Measurements from ENCODE around the gene KCNN1. TPM values are rescaled to one million over a fixed set of nuclear protein-coding genes. Genes with fewer than 3 reads are reported as not detected.

The KCNN1 gene
- total RNA-seq, 1 donor from 2014 or later: 1.8 TPM

- TF ChIP-seq EZH2 (IDR thresholded peaks at IDR 0.05): no peak
- TF ChIP-seq, protein P1, sequence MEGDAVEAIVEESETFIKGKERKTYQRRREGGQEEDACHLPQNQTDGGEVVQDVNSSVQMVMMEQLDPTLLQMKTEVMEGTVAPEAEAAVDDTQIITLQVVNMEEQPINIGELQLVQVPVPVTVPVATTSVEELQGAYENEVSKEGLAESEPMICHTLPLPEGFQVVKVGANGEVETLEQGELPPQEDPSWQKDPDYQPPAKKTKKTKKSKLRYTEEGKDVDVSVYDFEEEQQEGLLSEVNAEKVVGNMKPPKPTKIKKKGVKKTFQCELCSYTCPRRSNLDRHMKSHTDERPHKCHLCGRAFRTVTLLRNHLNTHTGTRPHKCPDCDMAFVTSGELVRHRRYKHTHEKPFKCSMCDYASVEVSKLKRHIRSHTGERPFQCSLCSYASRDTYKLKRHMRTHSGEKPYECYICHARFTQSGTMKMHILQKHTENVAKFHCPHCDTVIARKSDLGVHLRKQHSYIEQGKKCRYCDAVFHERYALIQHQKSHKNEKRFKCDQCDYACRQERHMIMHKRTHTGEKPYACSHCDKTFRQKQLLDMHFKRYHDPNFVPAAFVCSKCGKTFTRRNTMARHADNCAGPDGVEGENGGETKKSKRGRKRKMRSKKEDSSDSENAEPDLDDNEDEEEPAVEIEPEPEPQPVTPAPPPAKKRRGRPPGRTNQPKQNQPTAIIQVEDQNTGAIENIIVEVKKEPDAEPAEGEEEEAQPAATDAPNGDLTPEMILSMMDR (IDR thresholded peaks at IDR 0.05): no peak
- no peak for TF ChIP-seq EZH2phosphoT487 (IDR thresholded peaks at IDR 0.05)
- no peak for DNase-seq (ENCODE audit: low spot score)
- Mint-ChIP-seq H3K27ac (no peak overlapping the region), H3K9me3 (no peaks in the 10 kb centered on the region), H3K4me3 (peak overlapping the region; percentile 87), H3K27me3 (ENCODE audit: insufficient read depth, low read depth) (peaks cover 32% of the 10 kb centered on the region), H3K36me3 (peaks cover 2% of the 10 kb centered on the region), H3K4me1 (peaks cover 44% of the 10 kb centered on the region)
- peaks cover 49% of the 10 kb centered on the region for H3K4me1 ChIP-seq
- H3F3A ChIP-seq (ENCODE audit: low read depth): peaks cover 64% of the 10 kb centered on the region
- H3K4me2 ChIP-seq: peak overlapping the region; percentile 88
- no peaks in the 10 kb centered on the region for H3K9me3 ChIP-seq (ENCODE audit: low read depth)
- no peak overlapping the region for H2AFZ ChIP-seq (replicated peaks)
- peaks cover 52% of the 10 kb centered on the region for H3K27me3 ChIP-seq
- peak overlapping the region; percentile 64 for H3K4me3 ChIP-seq
- H3K27ac ChIP-seq: no peak overlapping the region
- peaks cover 43% of the 10 kb centered on the region for H4K20me1 ChIP-seq (ENCODE audit: low read depth)
- no peaks in the 10 kb centered on the region for H3K36me3 ChIP-seq
- H3K79me2 ChIP-seq (ENCODE audit: low read depth): no peaks in the 10 kb centered on the region
- H3K9ac ChIP-seq: no peak overlapping the region
Measured at GRCh38 chr19:17948514-17948900, 18.4 kb upstream of the KCNN1 start.

- peak overlapping the region; percentile 89 for H3K27ac Mint-ChIP-seq
- peaks cover 37% of the 10 kb centered on the region for H3K27me3 Mint-ChIP-seq (ENCODE audit: insufficient read depth, low read depth)
Measured at GRCh38 chr19:17948931-17949930, 17.7 kb upstream of the KCNN1 start.

DNA sequence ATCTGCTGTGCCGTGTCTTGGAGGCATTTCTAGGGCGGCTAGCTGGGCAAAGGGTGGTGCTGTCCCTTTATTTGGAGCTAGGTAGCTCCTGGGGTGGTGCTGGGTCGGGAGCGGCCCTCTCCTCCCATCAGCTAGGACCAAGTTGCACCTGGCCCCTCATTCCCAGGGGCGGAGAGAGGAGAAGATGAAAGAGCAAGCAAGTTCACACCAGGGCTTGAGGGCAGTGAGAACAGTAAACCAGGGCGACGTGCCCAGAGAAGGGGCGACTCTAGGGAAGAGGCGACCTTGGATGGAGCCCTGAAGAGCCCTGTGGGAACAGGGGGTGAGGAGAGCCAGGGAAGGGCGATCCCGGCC, 17.0 kb upstream of the KCNN1 start:
- H3K27me3 ChIP-seq: peaks cover 66% of the 10 kb centered on the region
- H3K79me2 ChIP-seq (ENCODE audit: low read depth): no peaks in the 10 kb centered on the region

More at GRCh38 chr19:17948931-17949930, 17.7 kb upstream of the KCNN1 start:
- TF ChIP-seq, protein P1 (IDR thresholded peaks at IDR 0.05): no peak
- TF ChIP-seq EZH2 (IDR thresholded peaks at IDR 0.05) (peak; percentile 92), EZH2phosphoT487 (IDR thresholded peaks at IDR 0.05) (peak; percentile 69)
- H3K4me2 ChIP-seq: peak overlapping the region; percentile 88
- peaks cover 48% of the 10 kb centered on the region for H4K20me1 ChIP-seq (ENCODE audit: low read depth)
- Mint-ChIP-seq H3K36me3 (peaks cover 1% of the 10 kb centered on the region), H3K4me3 (peak overlapping the region; percentile 87), H3K4me1 (peaks cover 49% of the 10 kb centered on the region), H3K9me3 (no peaks in the 10 kb centered on the region)
- peak overlapping the region; percentile 64 for H3K4me3 ChIP-seq
- peak; percentile 43 for DNase-seq (ENCODE audit: low spot score)
- peaks cover 72% of the 10 kb centered on the region for H3F3A ChIP-seq (ENCODE audit: low read depth)
- H3K27ac ChIP-seq: no peak overlapping the region
- no peak overlapping the region for H2AFZ ChIP-seq (replicated peaks)
- H3K9me3 ChIP-seq (ENCODE audit: low read depth): no peaks in the 10 kb centered on the region
- H3K4me1 ChIP-seq: peaks cover 49% of the 10 kb centered on the region
- no peaks in the 10 kb centered on the region for H3K36me3 ChIP-seq
- H3K27me3 ChIP-seq: peaks cover 59% of the 10 kb centered on the region
- no peak overlapping the region for H3K9ac ChIP-seq
- H3K79me2 ChIP-seq (ENCODE audit: low read depth): no peaks in the 10 kb centered on the region

More for the DNA sequence above, 17.0 kb upstream of the KCNN1 start:
- H3K9me3 ChIP-seq (ENCODE audit: low read depth): no peaks in the 10 kb centered on the region
- Mint-ChIP-seq H3K9me3 (no peaks in the 10 kb centered on the region), H3K4me1 (peaks cover 49% of the 10 kb centered on the region), H3K4me3 (peak overlapping the region; percentile 87), H3K27me3 (ENCODE audit: insufficient read depth, low read depth) (peaks cover 35% of the 10 kb centered on the region), H3K36me3 (no peaks in the 10 kb centered on the region), H3K27ac (peak overlapping the region; percentile 93)
- H3K4me2 ChIP-seq: peak overlapping the region; percentile 88
- H2AFZ ChIP-seq (replicated peaks): no peak overlapping the region
- no peaks in the 10 kb centered on the region for H3K36me3 ChIP-seq
- no peak overlapping the region for H3K9ac ChIP-seq
- peaks cover 48% of the 10 kb centered on the region for H4K20me1 ChIP-seq (ENCODE audit: low read depth)
- H3K4me3 ChIP-seq: peak overlapping the region; percentile 43
- no peak overlapping the region for H3K27ac ChIP-seq
- TF ChIP-seq, protein P1 (IDR thresholded peaks at IDR 0.05): no peak
- TF ChIP-seq EZH2phosphoT487 (IDR thresholded peaks at IDR 0.05) (peak; percentile 3), EZH2 (IDR thresholded peaks at IDR 0.05) (no peak)
- peaks cover 49% of the 10 kb centered on the region for H3K4me1 ChIP-seq
- no peak for DNase-seq (ENCODE audit: low spot score)
- peaks cover 72% of the 10 kb centered on the region for H3F3A ChIP-seq (ENCODE audit: low read depth)
